Measurements from ENCODE around the gene ACAT1. TPM values are rescaled to one million over a fixed set of nuclear protein-coding genes. Genes with fewer than 3 reads are reported as not detected.
"Not testable (repeated sequence)": the region's sequence is repeated elsewhere in the genome, so short reads cannot be mapped to it uniquely, and the experiment has no call there.

The ACAT1 gene
- total and polyA plus RNA-seq, 10 donors: 33.8 to 106 (median 55.0) TPM

DNA sequence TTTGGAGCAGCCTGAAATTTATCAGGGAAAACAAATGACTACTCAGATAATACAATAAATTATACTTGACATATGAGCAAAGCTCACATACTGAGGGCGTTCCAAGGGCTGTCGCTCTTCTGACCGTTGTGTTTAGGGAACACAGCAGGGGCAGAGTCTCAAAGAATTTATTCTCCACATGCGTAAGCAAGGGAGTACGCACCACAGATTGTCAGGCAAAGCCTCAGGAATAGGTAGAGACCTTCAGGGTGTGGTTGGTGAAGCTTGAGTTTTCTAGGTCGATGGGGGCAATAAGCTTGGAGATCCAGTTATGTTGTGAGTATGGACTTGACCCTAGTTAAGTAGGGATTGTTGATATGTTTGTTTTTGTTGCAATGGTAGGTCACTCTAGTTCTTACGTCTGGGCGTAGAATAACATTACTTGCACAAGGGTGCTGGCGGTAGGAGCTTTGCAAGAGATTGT, 830 bp downstream of the ACAT1 start:
- WGBS, 5 donors: 54 to 74% (median 66%) methylated on average over 9 of the region's 9 CpGs
- no peak for DNase-seq
- H3K4me3 ChIP-seq: peak overlapping the region; percentile 72 to 91 (median 84)
- intact Hi-C loops (cut with DNase I; ENCODE audit: low total_unique reads): no loop called here
- peaks cover 27 to 47% (median 38%) of the 10 kb centered on the region in 6 donors for H3K4me1 ChIP-seq
- H3K36me3 ChIP-seq: no peaks in the 10 kb centered on the region
- no peak for TF ChIP-seq POLR2A (IDR thresholded peaks at IDR 0.05)
- TF ChIP-seq, protein P1, sequence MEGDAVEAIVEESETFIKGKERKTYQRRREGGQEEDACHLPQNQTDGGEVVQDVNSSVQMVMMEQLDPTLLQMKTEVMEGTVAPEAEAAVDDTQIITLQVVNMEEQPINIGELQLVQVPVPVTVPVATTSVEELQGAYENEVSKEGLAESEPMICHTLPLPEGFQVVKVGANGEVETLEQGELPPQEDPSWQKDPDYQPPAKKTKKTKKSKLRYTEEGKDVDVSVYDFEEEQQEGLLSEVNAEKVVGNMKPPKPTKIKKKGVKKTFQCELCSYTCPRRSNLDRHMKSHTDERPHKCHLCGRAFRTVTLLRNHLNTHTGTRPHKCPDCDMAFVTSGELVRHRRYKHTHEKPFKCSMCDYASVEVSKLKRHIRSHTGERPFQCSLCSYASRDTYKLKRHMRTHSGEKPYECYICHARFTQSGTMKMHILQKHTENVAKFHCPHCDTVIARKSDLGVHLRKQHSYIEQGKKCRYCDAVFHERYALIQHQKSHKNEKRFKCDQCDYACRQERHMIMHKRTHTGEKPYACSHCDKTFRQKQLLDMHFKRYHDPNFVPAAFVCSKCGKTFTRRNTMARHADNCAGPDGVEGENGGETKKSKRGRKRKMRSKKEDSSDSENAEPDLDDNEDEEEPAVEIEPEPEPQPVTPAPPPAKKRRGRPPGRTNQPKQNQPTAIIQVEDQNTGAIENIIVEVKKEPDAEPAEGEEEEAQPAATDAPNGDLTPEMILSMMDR (IDR thresholded peaks at IDR 0.05 in 8 of 11, conservative IDR thresholded peaks at IDR 0.05 in 3 of 11): no peak
- no peak for TF ChIP-seq POLR2AphosphoS5 (IDR thresholded peaks at IDR 0.05)
- peak overlapping the region; percentile 80 to 92 (median 88) for H3K27ac ChIP-seq
- no peaks in the 10 kb centered on the region for H3K9me3 ChIP-seq
- no peaks in the 10 kb centered on the region for H3K27me3 ChIP-seq (replicated peaks in 1 of 7)

DNA sequence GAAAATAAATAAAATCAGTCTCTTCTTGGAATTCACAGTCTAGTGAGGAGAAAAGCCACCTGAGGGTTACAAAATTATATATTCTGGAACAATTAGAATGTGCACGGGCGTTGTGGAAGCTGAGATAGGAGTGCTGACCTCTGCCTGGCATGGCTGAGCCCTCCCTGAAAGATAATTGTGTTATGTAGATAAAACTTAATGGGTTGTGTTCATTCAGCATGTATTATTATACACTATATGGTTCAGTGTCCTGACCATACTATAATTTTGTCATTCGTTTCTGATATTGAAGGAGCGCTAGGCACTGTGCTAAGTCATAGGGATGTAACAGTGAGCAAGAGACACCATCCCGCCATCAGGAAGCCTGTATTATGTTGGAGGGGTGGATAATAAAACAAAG, 3.7 kb downstream of the ACAT1 start:
- Histone ChIP-seq H3K36me3 (peaks cover 0 to 23% (median 0%) of the 10 kb centered on the region in 6 donors), H3K4me1 (peaks cover 27 to 47% (median 38%) of the 10 kb centered on the region in 6 donors), H3K4me3 (no peak overlapping the region), H3K27ac (peak overlapping the region in 5 of 8 donors; percentile 30 to 77 (median 63)), H3K27me3 (replicated peaks in 1 of 7) (no peaks in the 10 kb centered on the region), H3K9me3 (no peaks in the 10 kb centered on the region)
- WGBS, 5 donors: 88 to 97% (median 91%) methylated on average over 5 of the region's 5 CpGs
- no peak for DNase-seq
- intact Hi-C loops (cut with DNase I; ENCODE audit: low total_unique reads): no loop called here
- no peak for TF ChIP-seq POLR2AphosphoS5 (IDR thresholded peaks at IDR 0.05)

DNA sequence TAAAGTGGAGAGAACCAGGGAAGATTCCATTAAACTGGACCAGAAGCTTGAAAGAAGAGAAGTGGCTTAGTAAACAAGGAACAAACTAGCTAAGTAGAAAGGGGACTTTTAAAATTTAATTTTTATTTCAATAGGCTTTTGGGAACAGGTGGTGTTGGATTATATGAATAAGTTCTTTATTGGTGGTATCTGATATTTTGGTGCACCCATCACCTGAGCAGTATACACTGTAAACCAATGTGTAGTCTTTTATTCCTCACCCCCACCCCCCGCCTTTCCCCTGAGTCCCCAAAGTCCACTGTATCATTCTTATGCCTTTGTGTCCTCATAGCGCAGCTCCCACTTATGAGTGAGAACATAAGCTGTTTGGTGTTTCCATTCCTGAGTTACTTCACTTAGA, 7.4 kb downstream of the ACAT1 start:
- Histone ChIP-seq H3K4me1 (peaks cover 4 to 16% (median 14%) of the 10 kb centered on the region in 6 donors), H3K9me3 (no peaks in the 10 kb centered on the region), H3K4me3 (no peak overlapping the region), H3K36me3 (peaks cover 0 to 51% (median 5%) of the 10 kb centered on the region in 6 donors), H3K27me3 (replicated peaks in 1 of 7) (no peaks in the 10 kb centered on the region), H3K27ac (no peak overlapping the region)
- intact Hi-C loops (cut with DNase I; ENCODE audit: low total_unique reads): no loop called here
- no peak for DNase-seq
- WGBS, 5 donors: 94 to 100% (median 94%) methylated on average over 2 of the region's 2 CpGs
- TF ChIP-seq POLR2AphosphoS5 (IDR thresholded peaks at IDR 0.05) (no peak), POLR2A (IDR thresholded peaks at IDR 0.05) (no peak)
- TF ChIP-seq, protein P1 (IDR thresholded peaks at IDR 0.05 in 8 of 11, conservative IDR thresholded peaks at IDR 0.05 in 3 of 11): no peak

DNA sequence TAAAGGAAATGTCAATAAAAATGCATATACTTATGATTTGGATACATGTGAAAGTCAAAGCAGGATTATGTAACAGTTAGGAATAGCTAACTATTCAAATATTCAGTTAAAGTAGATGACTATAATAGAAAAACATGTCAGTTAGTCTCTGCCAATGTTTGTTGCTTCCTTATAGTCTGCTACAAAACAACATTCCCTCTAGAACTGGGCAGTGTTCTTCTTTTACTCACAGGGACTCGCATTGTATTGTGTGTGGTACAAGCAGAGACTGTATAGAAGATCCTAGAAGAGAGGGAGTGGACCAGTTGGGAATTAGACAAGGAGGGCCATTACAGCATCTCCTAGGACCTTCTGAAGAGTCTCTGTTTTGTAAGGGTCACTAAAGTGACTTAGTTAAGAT, 10.6 kb downstream of the ACAT1 start:
- Histone ChIP-seq H3K4me3 (no peak overlapping the region), H3K9me3 (no peaks in the 10 kb centered on the region), H3K36me3 (peaks cover 0 to 79% (median 17%) of the 10 kb centered on the region in 6 donors), H3K27ac (no peak overlapping the region), H3K27me3 (replicated peaks in 1 of 7) (no peaks in the 10 kb centered on the region), H3K4me1 (peaks cover 0 to 11% (median 0%) of the 10 kb centered on the region in 6 donors)
- 88 to 100% (median 97%) methylated on average over 1 of the region's 1 CpG for WGBS, 5 donors
- intact Hi-C loops (cut with DNase I; ENCODE audit: low total_unique reads): no loop called here
- DNase-seq: no peak
- TF ChIP-seq, protein P1 (IDR thresholded peaks at IDR 0.05 in 8 of 11, conservative IDR thresholded peaks at IDR 0.05 in 3 of 11): no peak
- TF ChIP-seq POLR2A (IDR thresholded peaks at IDR 0.05): no peak
- no peak for TF ChIP-seq POLR2AphosphoS5 (IDR thresholded peaks at IDR 0.05)

DNA sequence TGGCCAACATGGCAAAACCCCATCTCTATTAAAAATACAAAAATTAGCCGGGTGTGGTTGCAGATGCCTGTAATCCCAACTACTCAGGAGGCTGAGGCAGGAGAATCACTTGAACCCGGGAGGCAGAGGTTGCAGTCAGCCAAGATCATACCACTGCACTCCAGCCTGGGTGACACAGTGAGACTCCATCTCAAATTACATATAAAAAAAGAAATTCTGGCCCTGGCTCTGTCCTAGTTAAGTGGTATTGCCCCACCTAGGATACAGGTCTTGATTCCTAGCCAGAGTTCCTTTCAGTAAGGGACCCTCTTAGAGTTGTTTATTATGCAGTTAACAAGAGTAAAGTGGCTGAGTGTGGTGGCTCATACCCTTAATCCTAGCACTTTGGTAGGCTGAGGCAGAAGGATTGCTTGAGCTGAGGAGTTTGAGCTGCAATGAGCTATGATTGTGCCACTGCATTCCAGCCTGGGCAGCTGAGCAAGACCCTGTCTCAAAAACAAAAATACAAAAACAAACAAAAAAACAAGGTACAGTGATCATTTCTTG, 11.7 kb downstream of the ACAT1 start:
- DNase-seq; intact Hi-C loops (cut with DNase I; ENCODE audit: low total_unique reads); H3K27ac ChIP-seq; H3K9me3 ChIP-seq; H3K4me3 ChIP-seq; H3K27me3 ChIP-seq (replicated peaks in 1 of 7): not testable (repeated sequence)
- peaks cover 0 to 81% (median 17%) of the 10 kb centered on the region in 6 donors for H3K36me3 ChIP-seq
- H3K4me1 ChIP-seq: peaks cover 0 to 11% (median 0%) of the 10 kb centered on the region in 6 donors
- 91 to 100% (median 96%) methylated on average over 2 of the region's 2 CpGs for WGBS, 5 donors
